CD1c-positive myeloid dendritic cell (primary cell): ENCODE measurements around the gene LGR6.

ENCODE experiments used
- DNase-seq: peaks from one replicate; pipeline ENCODE4 v3.0.0-alpha.2; 2016; ENCODE audit errors: extremely low spot score

Gene LGR6

GRCh38 chr1:202266061-202266765 is 72.6 kb downstream of the LGR6 start:
- no peak for DNase-seq

GRCh38 chr1:202268032-202268431 is 74.4 kb downstream of the LGR6 start:
- no peak for DNase-seq

- no peak for DNase-seq
These were observed 75.2 kb downstream of the LGR6 start for GRCh38 chr1:202268817-202269216.

- no peak for DNase-seq
These were observed 77.3 kb downstream of the LGR6 start for GRCh38 chr1:202270871-202271326.

- no peak for DNase-seq
These were observed 78.7 kb downstream of the LGR6 start for GRCh38 chr1:202272103-202272845.

- peak; percentile 39 for DNase-seq
These were observed 81.0 kb downstream of the LGR6 start for GRCh38 chr1:202274611-202275010.

GRCh38 chr1:202275061-202275770 is 81.6 kb downstream of the LGR6 start:
- no peak for DNase-seq

- DNase-seq, result no peak
These were observed 82.6 kb downstream of the LGR6 start for GRCh38 chr1:202276081-202276715.

GRCh38 chr1:202276920-202277319 is 83.3 kb downstream of the LGR6 start:
- no peak for DNase-seq

GRCh38 chr1:202278751-202279150 is 85.2 kb downstream of the LGR6 start:
- DNase-seq, result no peak

- no peak for DNase-seq
These were observed 86.2 kb downstream of the LGR6 start for GRCh38 chr1:202279806-202280205.

- DNase-seq, result no peak
These were observed 87.0 kb downstream of the LGR6 start for GRCh38 chr1:202280595-202280994.

GRCh38 chr1:202281316-202282024 is 87.9 kb downstream of the LGR6 start:
- DNase-seq, result no peak

- DNase-seq, result no peak
These were observed 88.4 kb downstream of the LGR6 start for GRCh38 chr1:202282025-202282371.

GRCh38 chr1:202282596-202283283 is 89.1 kb downstream of the LGR6 start:
- no peak for DNase-seq

- no peak for DNase-seq
These were observed 89.8 kb downstream of the LGR6 start for GRCh38 chr1:202283379-202283844.

- no peak for DNase-seq
These were observed 90.4 kb downstream of the LGR6 start for GRCh38 chr1:202283991-202284390.

- DNase-seq, result no peak
These were observed 92.3 kb downstream of the LGR6 start for GRCh38 chr1:202285908-202286307.

- no peak for DNase-seq
These were observed 93.1 kb downstream of the LGR6 start for GRCh38 chr1:202286622-202287097.

GRCh38 chr1:202287196-202287595 is 93.6 kb downstream of the LGR6 start:
- no peak for DNase-seq

GRCh38 chr1:202288177-202288576 is 94.6 kb downstream of the LGR6 start:
- DNase-seq, result no peak
